Stomach (tissue), 4 donors: Measurements from ENCODE around the gene TLCD3A.

ENCODE experiments used
- EP300 ChIP-seq: sonication (generic); formaldehyde crosslinking; IDR thresholded peaks from one replicate; pipeline ENCODE4 v1.6.1; 2017; ENCODE audit warnings: antibody characterized with exemption
- POLR2AphosphoS5 ChIP-seq, 3 donors: sonication (generic); formaldehyde crosslinking; IDR thresholded peaks; one replicate each; pipeline ENCODE4 v1.6.1; 2016; ENCODE audit warnings: antibody characterized with exemption in 3 of 3
- TF ChIP-seq, protein P1 (sequence below), 7 experiments: fragments of 450-650 bp in 4 of 7; fragments of 200-600 bp in 3 of 7; sonication (generic) in 3 of 7; IDR thresholded peaks; one replicate each; pipeline ENCODE4 v1.5.1; 2016 to 2019; ENCODE audit warnings: antibody characterized with exemption in 7 of 7, control low read depth in 2 of 7, mild to moderate bottlenecking in 1 of 7

DNA sequence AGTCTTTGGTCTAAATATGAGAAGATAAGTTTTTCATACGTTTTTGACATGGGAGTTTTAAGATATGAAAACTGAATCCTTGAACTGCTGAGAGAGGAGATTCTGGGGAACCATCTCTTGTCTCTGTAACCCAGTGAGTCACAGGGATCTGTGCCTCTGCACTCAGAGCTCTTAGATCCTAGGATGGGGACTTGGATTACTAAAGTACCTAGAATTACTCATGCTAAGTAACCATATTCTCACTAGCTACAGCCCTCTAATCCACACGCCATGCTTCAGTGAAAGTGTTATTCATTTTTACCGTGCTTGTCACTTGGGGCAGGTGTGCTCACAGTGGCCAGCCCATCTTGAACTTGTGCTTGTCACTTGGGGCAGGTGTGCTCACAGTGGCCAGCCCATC, 51.7 kb downstream of the TLCD3A start:
- TF ChIP-seq, protein P1, sequence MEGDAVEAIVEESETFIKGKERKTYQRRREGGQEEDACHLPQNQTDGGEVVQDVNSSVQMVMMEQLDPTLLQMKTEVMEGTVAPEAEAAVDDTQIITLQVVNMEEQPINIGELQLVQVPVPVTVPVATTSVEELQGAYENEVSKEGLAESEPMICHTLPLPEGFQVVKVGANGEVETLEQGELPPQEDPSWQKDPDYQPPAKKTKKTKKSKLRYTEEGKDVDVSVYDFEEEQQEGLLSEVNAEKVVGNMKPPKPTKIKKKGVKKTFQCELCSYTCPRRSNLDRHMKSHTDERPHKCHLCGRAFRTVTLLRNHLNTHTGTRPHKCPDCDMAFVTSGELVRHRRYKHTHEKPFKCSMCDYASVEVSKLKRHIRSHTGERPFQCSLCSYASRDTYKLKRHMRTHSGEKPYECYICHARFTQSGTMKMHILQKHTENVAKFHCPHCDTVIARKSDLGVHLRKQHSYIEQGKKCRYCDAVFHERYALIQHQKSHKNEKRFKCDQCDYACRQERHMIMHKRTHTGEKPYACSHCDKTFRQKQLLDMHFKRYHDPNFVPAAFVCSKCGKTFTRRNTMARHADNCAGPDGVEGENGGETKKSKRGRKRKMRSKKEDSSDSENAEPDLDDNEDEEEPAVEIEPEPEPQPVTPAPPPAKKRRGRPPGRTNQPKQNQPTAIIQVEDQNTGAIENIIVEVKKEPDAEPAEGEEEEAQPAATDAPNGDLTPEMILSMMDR (IDR thresholded peaks at IDR 0.05) = no peak
- no peak for TF ChIP-seq EP300
- TF ChIP-seq POLR2AphosphoS5 (IDR thresholded peaks at IDR 0.05) = no peak
